Cortex of kidney (tissue), 1 donor: ENCODE measurements around the gene SLC23A2.
"Not testable (repeated sequence)": the region's sequence is repeated elsewhere in the genome, so short reads cannot be mapped to it uniquely, and the experiment has no call there.

Experiments
- DNase-seq: peaks from one replicate; lab custom pipeline; 2025; lab: John Stamatoyannopoulos, UW

The SLC23A2 gene

DNA sequence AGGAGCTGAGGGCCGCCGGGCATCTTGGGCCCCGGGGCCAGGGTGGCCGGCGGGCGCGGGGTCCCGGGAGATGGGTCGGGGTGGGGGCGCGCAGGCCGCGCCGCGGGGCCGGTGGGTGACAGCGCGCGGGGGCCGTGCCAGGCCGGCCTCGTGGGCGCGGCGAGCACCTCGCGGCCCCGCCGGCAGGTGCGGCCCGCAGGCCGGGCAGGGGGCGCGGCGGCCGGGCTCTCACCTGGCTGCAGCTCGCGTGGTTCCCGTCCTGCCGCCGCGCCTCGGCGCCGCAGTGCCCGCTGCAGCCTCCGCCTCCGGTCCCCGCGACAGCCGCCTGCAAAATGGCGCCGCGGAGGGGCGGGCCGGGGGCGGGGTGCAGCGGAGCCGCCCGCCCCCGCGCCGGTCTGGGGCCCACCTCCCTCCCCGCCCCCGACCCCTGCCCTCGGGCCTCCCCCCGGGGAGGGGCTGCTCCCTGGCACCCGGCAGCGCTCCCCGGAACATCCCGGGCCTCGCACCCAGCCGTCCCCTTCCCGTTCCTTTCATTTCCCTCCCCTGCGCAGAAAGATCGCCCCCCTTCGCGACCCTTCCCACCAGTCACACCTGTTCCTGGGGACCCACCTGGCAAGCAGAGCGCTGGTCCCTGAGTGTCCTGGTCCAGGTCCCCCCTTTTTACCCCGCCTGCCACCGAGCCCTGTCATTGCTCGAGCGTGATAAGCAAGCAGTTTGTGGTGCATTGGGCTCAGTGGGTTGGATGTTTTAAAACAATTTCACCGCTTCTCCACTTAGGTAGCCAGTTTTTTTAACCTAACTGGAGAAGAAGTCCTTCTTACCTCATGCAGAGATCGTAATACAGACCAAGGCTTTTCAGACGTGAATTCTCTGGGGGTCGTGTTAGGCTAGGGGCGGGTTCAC lies at the start of gene SLC23A2:
TSS of gene SLC23A2 (minus strand) at position 337 of the 903 bp plus-strand sequence. CDS start 68,948 bp downstream, outside the sequence.
- DNase-seq, result no peak

DNA sequence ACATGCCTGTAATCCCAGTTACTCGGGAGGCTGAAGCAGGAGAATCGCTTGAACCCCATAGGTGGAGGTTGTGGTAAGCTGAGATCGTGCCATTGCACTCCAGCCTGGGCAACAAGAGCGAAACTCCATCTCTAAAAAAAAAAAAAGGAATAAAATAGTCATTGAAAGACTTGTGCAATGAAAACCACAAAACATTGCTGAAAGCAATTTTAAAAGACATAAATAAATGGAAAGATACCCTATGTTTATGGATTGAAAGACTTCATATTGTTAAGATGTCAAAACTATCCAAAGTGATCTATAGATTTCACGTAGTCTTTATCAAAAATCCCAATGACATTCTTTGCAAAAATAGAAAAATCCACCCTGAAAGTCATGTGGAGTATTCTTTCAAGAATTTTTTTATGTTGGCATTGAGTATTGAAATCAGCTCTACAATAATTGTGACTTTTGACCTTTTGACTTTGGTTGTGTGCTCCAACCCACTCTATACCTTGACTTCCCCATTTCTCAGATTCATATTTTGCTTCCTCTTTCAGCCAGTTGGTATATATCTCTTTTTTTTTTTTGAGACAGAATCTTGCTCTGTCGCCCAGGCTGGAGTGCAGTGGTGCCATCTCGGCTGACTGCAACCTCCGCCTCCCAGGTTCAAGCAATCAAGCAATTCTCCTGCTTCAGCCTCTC lies 45.5 kb upstream of the SLC23A2 start:
- no peak for DNase-seq

DNA sequence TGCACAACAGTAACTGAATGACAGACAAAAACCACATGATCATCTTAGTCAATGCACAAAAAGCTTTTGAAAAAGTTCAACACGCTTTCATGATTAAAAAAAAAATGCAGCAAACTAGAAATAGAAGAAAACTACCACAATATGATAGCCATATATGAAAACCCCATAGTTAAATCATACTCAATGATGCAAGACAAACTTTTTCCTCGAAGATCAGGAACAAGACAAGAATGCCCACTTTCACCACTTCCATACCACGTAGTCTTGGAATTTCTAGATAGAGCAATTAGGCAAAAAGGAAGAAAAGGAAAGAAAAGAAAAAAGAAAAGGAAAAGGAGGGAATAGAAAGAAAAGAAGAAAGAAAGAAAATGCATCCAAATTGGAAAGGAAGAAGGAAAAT lies 44.6 kb upstream of the SLC23A2 start:
- no peak for DNase-seq

DNA sequence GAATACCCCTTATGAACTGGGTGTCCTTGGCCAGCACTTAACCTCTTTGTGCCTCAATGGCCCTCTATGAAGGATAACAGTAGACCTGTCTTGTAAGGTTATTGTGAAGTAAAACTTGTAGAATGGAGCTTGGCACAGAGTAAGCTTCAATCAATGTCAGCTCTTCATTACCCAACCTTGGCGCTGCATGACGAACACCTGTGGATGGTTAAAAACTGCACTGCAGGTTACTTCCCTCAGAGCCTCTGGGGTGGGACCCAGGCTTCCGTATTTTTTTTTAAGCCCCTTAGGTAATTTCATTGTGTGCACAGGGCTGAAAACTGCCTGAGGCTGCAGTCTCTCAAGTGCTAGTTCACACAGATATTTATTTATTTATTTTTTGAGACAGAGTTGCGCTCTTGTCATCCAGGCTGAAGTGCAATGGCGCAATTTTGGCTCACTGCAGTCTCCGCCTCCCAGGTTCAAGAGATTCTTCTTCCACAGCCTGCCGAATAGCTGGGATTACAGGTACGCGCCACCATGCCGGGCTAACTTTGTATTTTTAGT lies 42.8 kb upstream of the SLC23A2 start:
- no peak for DNase-seq

DNA sequence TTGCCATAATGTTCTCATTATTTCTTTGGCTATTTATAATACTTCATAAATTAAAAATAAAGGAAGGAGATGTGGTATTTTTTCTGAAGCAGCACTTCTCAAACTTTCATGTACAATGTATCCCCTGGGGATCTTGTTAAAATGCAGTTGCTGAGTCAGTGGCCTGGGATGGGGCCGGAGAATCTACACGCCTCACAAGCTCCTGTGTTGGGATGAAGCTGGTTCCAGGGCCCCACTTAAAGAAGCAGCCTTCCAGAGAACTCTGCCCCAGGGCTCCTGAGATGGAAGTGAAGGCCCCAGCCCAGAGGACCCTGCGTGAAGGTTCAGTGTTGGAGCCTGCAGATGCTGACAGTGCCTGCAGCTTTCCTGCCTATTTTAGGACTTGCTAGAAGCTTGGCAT lies 40.1 kb upstream of the SLC23A2 start:
- no peak for DNase-seq

DNA sequence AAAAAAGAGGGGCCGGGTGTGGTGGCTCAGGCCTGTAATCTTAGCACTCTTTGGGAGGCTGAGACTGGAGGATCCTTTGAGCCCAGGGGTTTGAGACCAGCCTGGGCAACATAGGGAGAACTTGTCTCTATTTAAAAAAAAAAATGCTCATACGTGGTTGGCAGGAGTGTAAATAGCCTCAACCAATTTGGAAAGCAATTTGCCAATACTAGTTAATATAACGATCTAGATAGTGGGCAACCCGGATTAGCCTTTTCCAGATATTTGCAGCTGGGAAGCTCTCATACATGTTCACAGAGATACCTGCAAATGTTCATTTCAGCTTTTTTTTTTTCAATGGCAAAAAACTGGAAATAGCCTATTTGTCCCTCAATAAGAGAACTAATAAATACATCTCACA lies 39.0 kb upstream of the SLC23A2 start:
- DNase-seq, result no peak

DNA sequence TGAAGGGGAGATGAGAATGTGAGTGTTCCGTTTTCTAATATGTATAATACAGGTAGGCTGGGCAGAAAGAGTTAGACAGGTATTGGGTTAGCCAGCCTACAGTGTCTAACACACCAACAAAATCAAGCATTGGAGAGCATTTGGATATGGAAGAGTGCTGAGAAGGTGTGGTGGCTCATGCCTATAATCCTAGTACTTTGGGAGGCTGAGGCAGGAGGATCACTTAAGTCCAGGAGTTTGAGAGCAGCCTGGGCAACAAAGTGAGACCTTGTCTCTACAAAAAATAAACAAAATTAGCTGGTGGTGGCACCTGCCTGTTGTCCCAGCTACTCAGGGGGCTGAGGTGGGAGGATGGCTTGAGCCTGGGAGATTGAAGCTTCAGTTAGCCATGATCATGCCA lies 38.6 kb upstream of the SLC23A2 start:
- no peak for DNase-seq

DNA sequence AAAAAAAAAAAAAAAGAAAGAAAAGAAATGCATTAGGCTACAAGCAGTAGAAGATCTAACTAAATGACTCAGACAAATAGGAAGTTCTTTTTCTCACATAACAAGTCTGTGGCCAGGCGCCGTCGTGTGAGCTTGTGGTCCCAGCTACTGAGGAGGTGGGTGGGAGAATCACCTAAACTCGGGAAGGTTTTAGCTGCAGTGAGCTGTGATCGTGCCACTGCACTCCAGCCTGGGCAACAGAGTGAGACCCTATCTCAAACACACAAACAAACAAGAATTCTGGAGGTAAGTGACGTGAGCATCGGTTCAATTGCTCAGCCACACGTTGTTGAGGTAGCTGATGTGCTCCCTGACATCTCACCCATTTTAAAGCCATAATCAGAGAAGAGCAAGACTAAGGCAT lies 37.9 kb upstream of the SLC23A2 start:
- no peak for DNase-seq

DNA sequence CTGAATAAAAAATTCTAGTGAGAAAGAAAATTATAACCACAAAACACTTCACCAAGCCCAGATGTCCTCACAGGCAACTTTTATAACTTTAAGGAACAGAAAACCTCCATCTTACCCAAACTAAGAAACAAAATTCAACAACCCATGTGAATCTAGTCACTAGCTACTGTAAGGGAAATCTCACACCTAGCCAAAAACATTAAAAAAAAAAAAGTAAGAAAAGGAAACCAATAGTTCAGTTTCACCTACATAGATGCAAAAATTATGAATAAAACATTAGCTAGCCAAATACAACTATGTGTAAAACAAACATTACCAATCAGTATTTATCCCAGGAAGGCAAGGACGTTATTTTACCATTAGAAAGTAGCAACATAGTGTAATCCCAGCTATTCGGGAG lies 35.5 kb upstream of the SLC23A2 start:
- no peak for DNase-seq

DNA sequence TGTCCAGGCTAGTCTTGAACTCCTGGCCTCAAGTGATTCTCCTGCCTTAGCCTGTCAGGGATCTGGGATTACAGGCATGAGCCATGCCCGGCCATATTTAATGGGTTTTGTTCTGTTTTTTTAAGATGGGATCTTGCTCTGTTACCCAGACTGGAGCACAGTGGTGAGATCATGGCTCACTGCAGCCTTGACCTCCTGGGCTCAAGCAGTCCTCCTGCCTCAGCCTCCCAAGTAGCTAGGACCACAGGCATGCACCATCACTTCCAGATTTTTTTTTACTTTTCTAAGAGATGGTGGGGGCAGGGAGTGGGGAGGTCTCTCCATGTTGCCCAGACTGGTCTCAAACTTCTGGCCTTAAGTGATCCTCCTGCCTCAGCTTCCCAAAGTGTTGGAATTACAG lies 34.2 kb upstream of the SLC23A2 start:
- not testable (repeated sequence) for DNase-seq

DNA sequence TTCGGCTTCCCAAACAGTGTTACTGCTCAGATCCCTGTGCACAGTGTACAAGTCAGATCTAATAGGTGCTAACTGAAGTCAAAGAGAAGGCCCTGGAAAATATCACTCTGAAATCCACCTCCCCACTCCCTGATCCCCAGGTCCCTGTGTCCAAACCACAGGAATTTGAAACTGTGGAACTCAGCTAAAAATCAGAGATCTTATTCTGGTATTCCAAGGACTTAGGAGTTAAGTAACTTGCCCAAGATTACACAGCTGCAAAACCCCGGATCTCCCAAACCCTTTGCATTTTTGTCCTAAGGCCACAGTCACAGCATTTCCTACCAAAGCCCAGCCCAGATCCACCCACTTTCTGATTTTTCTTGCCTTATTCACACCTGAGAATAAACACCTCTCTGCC lies 32.3 kb upstream of the SLC23A2 start:
- DNase-seq, result no peak

DNA sequence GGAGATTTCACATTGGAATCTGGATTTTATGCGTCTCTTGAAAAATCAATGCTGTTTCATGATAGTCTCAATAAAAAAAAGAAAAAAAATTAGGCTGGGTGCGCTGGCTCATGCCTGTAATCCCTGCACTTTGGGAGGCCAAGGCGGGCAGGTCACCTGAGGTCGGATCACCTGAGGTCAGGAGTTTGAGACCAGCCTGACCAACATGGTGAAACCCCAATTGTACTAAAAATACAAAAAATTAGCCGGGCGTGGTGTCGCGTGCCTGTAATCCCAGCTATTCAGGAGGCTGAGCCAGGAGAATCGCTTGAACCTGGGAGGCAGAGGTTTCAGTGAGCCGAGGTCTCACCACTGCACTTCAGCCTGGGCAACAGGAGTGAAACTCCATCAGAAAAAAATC lies 30.4 kb upstream of the SLC23A2 start:
- not testable (repeated sequence) for DNase-seq

DNA sequence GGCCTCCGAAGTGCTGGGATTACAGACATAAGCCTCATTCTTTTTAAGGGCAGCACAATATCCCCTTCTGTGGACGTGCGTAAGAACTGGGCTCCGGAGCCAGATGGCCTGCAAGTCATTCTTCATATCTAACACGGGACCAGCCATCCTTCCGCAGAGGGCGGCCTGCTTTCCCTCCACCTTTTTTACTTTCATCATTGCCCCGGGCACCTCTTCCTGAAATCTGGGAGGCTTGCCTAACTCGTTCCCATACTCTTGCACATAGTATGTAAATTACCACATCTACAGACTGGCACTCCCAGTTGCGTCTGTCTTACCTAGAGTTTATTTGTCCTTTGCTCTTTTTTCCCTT lies 29.9 kb upstream of the SLC23A2 start:
- no peak for DNase-seq

DNA sequence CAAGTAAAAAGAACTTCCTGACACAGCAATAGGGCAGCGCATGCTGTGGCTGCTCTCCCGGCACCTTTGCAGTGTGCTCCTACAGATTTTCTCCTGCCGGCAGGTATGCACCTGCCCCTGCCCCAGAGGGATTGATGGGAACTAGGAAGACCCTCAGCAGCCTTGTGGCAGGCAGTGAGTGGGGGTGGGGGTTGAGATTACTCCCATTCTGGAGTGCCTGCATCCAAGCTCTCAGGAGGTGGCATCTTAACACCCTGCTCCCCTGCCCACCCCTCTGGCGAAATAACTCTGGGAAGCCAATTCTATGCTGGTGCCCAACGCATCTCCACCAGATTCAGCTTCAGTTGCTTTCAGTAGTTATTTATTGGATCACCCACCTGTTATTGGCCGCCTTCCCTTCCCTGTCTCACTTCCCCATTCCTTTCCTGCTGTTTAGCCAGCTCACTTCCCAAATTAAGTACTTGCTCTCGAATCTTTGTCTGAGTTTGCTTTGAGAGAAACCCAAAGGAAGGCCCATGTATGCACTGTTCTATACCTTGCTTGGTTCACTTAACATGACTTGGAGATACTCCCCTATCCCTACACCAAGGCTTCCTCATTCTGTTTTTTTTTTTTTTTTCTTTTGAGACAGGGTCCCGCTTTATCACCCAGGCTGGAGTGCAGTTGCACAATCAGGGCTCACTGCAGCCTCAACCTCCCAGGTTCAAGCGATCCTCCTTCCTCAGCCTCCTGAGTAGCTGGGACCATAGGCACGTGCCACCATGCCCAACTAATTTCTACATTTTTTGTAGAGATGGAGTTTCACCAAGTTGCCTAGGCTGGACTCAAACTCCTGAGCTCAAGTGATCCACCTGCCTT lies 29.3 kb upstream of the SLC23A2 start:
- DNase-seq, result no peak

DNA sequence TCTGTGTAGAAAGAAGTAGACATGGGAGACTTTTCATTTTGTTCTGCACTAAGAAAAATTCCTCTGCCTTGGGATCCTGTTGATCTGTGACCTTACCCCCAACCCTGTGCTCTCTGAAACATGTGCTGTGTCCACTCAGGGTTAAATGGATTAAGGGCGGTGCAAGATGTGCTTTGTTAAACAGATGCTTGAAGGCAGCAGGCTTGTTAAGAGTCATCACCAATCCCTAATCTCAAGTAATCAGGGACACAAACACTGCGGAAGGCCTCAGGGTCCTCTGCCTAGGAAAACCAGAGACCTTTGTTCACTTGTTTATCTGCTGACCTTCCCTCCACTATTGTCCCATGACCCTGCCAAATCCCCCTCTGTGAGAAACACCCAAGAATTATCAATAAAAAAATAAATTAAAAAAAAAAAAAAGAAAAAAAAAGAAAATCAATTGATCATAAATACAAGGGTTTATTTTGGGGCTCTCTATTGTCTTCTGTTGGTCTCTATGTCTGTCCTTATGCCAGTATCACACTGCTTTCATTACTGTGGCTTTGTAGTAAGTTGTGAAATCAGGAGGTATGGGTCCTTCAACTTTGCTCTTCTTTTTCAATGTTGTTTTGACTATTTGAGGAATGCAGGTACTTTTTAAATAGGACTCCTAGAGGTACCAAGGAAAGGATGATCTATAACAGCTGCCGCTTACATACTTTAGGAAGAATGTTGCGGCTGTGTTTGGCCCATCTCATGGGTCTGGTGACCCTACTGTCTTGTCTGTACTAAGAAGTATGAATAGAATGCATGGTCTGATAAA lies 27.1 kb upstream of the SLC23A2 start:
- DNase-seq, result not testable (repeated sequence)

DNA sequence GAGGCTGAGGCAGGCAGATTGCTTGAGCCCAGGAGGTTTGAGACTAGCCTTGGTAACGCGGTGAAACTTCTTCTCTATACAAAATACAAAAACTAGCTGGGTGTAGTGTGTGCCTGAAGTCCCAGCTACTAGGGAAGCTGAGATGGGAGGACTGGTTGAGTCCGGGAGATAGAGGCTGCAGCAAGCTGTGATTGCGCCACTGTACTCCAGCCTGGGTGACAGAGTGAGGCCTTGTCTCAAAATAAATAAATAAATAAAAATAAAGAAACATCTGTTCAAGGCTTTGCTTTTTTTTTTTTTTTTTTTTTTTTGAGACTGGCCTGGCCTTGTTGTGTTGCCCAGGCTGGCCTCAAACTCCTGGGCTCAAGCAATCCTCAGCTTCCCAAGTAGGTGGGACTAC lies 23.7 kb upstream of the SLC23A2 start:
- no peak for DNase-seq

DNA sequence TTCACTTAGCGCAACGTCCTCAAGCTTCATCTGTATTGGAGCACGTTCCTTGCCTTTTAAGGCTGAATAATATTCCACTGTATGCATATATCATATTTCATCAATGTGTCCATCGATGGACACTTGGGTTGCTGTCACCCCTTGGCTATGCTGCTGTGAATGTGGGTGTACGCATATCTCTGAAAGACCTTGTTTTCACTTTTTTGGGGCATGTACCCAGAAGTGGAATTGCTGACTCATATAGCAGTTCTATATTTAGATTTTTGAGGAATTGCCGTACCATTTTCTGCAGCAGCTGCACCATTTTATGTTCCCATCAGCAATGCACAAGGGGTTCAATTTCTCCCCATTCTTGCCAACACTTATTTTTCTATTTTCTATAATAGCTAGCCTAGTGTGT lies 22.8 kb upstream of the SLC23A2 start:
- no peak for DNase-seq

DNA sequence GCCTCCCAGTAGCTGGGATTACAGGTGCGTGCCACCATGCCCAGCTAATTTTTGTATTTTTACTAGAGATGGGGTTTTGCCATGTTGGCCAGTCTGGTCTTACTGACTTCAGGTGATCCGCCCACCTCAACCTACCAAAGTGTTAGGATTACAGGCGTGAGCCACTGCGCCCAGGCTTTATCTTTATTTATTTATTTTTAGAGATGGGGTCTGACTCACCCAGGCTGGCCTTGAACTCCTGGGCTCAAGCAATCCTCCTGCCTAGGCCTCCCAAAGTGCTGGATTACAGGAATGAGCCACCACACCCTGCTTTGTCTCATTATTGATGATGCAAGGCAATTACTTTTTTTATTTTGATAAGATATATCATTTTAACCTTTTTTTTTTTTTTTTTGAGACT lies 21.9 kb upstream of the SLC23A2 start:
- not testable (repeated sequence) for DNase-seq

DNA sequence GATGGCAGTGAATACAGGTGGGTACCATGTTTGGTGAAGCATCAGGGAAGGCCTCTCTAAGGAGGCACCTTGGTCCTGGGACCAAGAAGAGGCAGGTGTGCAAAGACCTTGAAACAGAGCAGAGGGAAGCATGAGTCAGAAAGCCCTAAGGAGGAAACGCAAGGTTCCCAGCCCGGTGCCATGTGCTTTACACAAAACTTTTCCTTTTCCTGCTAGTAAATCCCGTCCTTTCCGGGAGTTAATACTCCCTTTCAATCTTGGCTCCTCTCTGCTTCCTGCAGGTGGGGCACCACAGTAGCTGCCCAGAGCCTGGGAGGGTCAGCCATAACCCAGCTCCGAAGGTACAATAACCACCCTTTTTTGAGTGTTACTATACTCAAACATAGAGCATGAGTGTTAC lies 19.4 kb upstream of the SLC23A2 start:
- DNase-seq, result no peak

DNA sequence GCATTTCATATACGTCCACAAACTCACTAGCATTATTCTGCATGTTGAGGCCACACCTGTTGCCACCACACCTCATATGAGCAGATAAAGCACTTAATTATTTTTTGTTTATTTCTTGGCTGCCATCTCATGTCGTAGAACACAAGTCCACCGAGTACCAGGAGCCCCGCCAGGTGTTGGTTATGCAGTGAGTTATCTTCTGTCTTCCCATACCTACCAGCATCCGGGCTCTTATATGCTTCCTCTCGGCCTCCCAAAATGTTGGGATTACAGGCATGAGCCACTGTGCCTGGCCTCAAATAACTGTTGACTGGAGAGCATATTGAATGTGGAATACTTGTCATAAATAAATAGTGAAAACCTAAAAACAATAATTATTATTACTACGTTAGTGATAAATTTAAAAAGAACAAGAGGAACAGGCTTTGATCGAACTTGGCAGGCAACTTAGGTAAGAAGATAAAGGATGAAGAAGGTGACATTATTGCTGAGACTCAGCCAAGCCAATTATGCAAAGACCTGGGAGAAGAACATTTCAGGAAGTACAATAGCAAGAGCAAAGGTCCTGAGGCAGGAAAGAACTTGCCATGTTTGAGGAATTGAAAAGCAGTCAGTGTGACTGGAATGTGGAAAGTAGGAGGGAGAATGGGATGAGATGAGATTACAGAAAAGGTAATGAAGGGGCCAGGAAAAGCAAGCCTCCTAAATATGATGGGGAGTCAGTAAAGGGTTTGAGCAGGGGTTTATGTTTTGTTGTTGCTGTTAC lies 12.6 kb upstream of the SLC23A2 start:
- DNase-seq, result no peak

DNA sequence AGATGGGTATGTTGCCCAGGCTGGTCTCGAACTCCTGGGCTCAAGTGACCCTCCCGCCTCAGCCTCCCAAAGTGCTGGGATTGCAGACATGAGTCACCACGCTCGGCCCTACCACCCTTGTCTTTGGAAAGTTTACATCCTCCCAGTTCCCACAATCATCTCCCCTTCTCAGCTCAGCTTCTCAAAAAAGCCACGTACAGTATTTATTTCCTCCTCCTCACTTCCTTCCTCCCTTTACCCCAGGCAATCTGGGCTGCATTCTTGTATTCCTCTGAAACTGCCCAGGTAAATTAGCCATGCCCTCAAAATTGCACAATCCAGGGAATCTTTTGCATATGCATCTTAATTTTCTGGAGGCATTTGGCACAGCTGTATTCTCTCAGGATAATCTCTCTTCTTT lies 7.4 kb upstream of the SLC23A2 start:
- DNase-seq, result no peak
